ENCODE data around the gene MR1. TPM values are rescaled to one million over a fixed set of nuclear protein-coding genes. Genes with fewer than 3 reads are reported as not detected.
A peak's percentile ranks its signal among the peaks of the same experiment; 100 is the strongest.

The MR1 gene
- total and polyA plus RNA-seq, 9 of the 15 experiments (the other 6 are each of a cell fraction or from before 2014, with no cell fraction given), result 9.7 to 21.7 (median 15.6) TPM

DNA sequence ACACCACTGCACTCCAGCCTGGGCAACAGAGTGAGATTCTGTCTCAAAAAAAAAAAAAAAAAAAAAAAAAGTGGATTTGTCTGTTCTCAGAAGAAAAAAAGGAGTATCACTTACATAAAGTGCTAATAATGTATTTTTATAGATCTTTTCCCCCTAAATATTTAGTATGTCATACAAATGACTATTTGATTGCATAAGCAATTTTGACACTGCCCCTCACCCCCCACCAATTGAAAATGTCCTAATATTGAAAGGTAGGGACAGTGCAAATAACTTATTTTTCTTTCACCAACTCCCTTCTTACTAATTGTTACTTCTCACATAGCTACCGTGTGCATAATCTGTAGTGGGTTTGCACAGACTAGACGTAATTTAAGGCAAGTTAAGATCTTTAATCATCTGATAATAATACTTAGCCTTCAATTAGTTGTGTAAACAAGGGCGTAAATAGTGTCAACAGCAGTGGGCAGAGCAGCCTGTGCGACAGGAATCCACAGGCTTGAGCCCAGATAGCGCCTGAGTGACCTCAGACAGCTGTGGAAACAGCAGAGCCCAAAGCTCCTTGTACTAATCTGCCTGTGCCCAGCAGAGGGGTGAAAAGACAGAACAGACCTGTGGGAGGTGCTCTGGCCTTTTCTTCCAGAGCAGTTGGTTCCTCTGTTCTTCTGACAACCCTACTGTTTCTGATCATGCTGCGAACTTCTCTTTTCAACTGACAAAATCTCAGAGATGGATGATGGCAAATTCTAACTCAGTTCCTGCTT, 50.2 kb downstream of the MR1 start (continued):
- TF ChIP-seq, protein P1, sequence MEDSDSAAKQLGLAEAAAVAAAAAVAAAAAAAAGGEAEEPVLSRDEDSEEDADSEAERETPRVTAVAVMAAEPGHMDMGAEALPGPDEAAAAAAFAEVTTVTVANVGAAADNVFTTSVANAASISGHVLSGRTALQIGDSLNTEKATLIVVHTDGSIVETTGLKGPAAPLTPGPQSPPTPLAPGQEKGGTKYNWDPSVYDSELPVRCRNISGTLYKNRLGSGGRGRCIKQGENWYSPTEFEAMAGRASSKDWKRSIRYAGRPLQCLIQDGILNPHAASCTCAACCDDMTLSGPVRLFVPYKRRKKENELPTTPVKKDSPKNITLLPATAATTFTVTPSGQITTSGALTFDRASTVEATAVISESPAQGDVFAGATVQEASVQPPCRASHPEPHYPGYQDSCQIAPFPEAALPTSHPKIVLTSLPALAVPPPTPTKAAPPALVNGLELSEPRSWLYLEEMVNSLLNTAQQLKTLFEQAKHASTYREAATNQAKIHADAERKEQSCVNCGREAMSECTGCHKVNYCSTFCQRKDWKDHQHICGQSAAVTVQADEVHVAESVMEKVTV (CRISPR knock-in tag; IDR thresholded peaks at IDR 0.05), result peak; percentile 99
- TF ChIP-seq BHLHE40 (IDR thresholded peaks at IDR 0.05; ENCODE audit: low read length) (no peak), ILF3 (IDR thresholded peaks at IDR 0.05; ENCODE audit: borderline replicate concordance) (no peak), ZFP36 (IDR thresholded peaks at IDR 0.05; ENCODE audit: low read depth, low read length, partially characterized antibody) (no peak), TBP (optimal IDR thresholded peaks at IDR 0.05; ENCODE audit: low read depth, low read length) (no peak), NR2F6 (CRISPR knock-in tag; IDR thresholded peaks at IDR 0.05) (no peak), SP1 (CRISPR knock-in tag; IDR thresholded peaks at IDR 0.05) (peak; percentile 47; the same call in 1 of the 2 replicates), RBM14 (IDR thresholded peaks at IDR 0.05; ENCODE audit: borderline replicate concordance, insufficient read depth, low read depth, low read length) (no peak), NFXL1 (CRISPR knock-in tag; IDR thresholded peaks at IDR 0.05) (no peak), GATA2 (CRISPR knock-in tag; IDR thresholded peaks at IDR 0.05) (0 out of 2 replicates have a peak, but pooled peaks have one; percentile 50), CAMTA2 (CRISPR knock-in tag; conservative IDR thresholded peaks at IDR 0.05) (no peak), ZNF12 (CRISPR knock-in tag; IDR thresholded peaks at IDR 0.05) (no peak), RBM34 (IDR thresholded peaks at IDR 0.05; ENCODE audit: borderline replicate concordance, insufficient read depth, low read length) (no peak), ZNF551 (CRISPR knock-in tag; IDR thresholded peaks at IDR 0.05) (no peak), JUN (IDR thresholded peaks at IDR 0.05; ENCODE audit: borderline replicate concordance, low read depth, low read length) (peak; percentile 53; the same call in 1 of the 2 replicates), JUN (CRISPR knock-in tag; IDR thresholded peaks at IDR 0.05; ENCODE audit: borderline replicate concordance) (no peak), GABPB1 (CRISPR knock-in tag; IDR thresholded peaks at IDR 0.05) (peak; percentile 20; the same call in 1 of the 2 replicates), ZNF75A (CRISPR knock-in tag; IDR thresholded peaks at IDR 0.05) (no peak)
- TF ChIP-seq, protein P2, sequence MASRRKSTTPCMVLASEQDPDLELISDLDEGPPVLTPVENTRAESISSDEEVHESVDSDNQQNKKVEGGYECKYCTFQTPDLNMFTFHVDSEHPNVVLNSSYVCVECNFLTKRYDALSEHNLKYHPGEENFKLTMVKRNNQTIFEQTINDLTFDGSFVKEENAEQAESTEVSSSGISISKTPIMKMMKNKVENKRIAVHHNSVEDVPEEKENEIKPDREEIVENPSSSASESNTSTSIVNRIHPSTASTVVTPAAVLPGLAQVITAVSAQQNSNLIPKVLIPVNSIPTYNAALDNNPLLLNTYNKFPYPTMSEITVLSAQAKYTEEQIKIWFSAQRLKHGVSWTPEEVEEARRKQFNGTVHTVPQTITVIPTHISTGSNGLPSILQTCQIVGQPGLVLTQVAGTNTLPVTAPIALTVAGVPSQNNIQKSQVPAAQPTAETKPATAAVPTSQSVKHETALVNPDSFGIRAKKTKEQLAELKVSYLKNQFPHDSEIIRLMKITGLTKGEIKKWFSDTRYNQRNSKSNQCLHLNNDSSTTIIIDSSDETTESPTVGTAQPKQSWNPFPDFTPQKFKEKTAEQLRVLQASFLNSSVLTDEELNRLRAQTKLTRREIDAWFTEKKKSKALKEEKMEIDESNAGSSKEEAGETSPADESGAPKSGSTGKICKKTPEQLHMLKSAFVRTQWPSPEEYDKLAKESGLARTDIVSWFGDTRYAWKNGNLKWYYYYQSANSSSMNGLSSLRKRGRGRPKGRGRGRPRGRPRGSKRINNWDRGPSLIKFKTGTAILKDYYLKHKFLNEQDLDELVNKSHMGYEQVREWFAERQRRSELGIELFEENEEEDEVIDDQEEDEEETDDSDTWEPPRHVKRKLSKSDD (conservative IDR thresholded peaks at IDR 0.05; ENCODE audit: low read length), result 0 out of 2 replicates have a peak, but pooled peaks have one; percentile 16
- TF ChIP-seq, protein P3, sequence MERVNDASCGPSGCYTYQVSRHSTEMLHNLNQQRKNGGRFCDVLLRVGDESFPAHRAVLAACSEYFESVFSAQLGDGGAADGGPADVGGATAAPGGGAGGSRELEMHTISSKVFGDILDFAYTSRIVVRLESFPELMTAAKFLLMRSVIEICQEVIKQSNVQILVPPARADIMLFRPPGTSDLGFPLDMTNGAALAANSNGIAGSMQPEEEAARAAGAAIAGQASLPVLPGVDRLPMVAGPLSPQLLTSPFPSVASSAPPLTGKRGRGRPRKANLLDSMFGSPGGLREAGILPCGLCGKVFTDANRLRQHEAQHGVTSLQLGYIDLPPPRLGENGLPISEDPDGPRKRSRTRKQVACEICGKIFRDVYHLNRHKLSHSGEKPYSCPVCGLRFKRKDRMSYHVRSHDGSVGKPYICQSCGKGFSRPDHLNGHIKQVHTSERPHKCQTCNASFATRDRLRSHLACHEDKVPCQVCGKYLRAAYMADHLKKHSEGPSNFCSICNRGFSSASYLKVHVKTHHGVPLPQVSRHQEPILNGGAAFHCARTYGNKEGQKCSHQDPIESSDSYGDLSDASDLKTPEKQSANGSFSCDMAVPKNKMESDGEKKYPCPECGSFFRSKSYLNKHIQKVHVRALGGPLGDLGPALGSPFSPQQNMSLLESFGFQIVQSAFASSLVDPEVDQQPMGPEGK (CRISPR knock-in tag; IDR thresholded peaks at IDR 0.05; ENCODE audit: borderline replicate concordance), result no peak
- TF ChIP-seq, protein P4, sequence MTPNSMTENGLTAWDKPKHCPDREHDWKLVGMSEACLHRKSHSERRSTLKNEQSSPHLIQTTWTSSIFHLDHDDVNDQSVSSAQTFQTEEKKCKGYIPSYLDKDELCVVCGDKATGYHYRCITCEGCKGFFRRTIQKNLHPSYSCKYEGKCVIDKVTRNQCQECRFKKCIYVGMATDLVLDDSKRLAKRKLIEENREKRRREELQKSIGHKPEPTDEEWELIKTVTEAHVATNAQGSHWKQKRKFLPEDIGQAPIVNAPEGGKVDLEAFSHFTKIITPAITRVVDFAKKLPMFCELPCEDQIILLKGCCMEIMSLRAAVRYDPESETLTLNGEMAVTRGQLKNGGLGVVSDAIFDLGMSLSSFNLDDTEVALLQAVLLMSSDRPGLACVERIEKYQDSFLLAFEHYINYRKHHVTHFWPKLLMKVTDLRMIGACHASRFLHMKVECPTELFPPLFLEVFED (CRISPR knock-in tag; conservative IDR thresholded peaks at IDR 0.05), result no peak
